PC-9 (cell line): ENCODE measurements around the gene CHST15.

Source experiments
- EZH2 ChIP-seq: fragments of 200-600 bp; sonication (generic); IDR thresholded peaks from 2 replicates; pipeline ENCODE4 v1.8.0; 2017; ENCODE audit warnings: antibody characterized with exemption, low read depth
- TF ChIP-seq, protein P1 (sequence below): fragments of 200-600 bp; sonication (generic); conservative IDR thresholded peaks from 2 replicates; pipeline ENCODE4 v1.6.1; 2017; ENCODE audit warnings: mixed run types, antibody characterized with exemption, mild to moderate bottlenecking, moderate library complexity

DNA sequence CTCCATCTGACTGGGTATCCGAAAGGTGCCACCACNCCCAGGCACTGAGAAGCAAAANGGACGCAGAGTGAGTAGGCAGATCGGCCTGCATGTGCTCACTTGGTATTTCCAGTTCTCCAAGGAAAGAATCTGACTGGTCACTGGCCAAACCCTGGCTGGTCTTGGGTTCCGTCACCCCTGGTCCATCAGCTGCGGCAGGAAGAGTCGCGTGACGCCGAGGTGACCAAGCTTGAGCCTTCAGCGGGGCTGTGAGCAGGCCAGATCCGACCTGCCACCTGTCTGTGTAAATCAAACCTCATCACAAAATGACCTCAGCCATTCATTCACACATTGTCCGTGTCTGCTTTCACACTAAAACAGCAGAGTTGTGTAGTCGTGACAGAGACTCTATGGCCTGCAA lies 28.8 kb upstream of the CHST15 start:
- TF ChIP-seq EZH2, result no peak
- TF ChIP-seq, protein P1, sequence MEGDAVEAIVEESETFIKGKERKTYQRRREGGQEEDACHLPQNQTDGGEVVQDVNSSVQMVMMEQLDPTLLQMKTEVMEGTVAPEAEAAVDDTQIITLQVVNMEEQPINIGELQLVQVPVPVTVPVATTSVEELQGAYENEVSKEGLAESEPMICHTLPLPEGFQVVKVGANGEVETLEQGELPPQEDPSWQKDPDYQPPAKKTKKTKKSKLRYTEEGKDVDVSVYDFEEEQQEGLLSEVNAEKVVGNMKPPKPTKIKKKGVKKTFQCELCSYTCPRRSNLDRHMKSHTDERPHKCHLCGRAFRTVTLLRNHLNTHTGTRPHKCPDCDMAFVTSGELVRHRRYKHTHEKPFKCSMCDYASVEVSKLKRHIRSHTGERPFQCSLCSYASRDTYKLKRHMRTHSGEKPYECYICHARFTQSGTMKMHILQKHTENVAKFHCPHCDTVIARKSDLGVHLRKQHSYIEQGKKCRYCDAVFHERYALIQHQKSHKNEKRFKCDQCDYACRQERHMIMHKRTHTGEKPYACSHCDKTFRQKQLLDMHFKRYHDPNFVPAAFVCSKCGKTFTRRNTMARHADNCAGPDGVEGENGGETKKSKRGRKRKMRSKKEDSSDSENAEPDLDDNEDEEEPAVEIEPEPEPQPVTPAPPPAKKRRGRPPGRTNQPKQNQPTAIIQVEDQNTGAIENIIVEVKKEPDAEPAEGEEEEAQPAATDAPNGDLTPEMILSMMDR, result no peak
